BLaER1 treated with 17β-estradiol and CSF1 and Interleukin-3, amounts not matched to agents 10 nM and 100 nM (cell line): ENCODE data around the gene TANGO2.

ENCODE experiments used
- H3K27ac ChIP-seq, 11 experiments: shearing (Covaris generic); formaldehyde crosslinking; 2 replicates each; pipeline ENCODE4 v1.8.1; 2022
- H3K27me3 ChIP-seq, 11 experiments: shearing (Covaris generic); formaldehyde crosslinking; 2 replicates each; pipeline ENCODE4 v1.8.1; 2022
- H3K36me3 ChIP-seq, 11 experiments: shearing (Covaris generic); formaldehyde crosslinking; 2 replicates each; pipeline ENCODE4 v1.8.1; 2022
- H3K4me1 ChIP-seq, 10 experiments: shearing (Covaris generic); formaldehyde crosslinking; 2 replicates each; pipeline ENCODE4 v1.8.1; 2022
- H3K4me2 ChIP-seq, 11 experiments: shearing (Covaris generic); formaldehyde crosslinking; 2 replicates each; pipeline ENCODE4 v1.8.1; 2022
- H3K4me3 ChIP-seq, 10 experiments: shearing (Covaris generic); formaldehyde crosslinking; 2 replicates each; pipeline ENCODE4 v1.8.1; 2022
- H3K9ac ChIP-seq, 11 experiments: shearing (Covaris generic); formaldehyde crosslinking; 2 replicates each; pipeline ENCODE4 v1.8.1; 2022
- H3K9me3 ChIP-seq, 11 experiments: shearing (Covaris generic); formaldehyde crosslinking; replicated peaks in 1 of 11; 2 replicates each; pipeline ENCODE4 v1.8.1; 2022
- H4K20me1 ChIP-seq, 11 experiments: shearing (Covaris generic); formaldehyde crosslinking; 2 replicates each; pipeline ENCODE4 v1.8.1; 2022
- Cebpa-rat ChIP-seq, 11 experiments: shearing (Covaris generic); IDR thresholded peaks; 2 replicates each; pipeline ENCODE4 v1.8.1; 2022

TANGO2 gene

DNA sequence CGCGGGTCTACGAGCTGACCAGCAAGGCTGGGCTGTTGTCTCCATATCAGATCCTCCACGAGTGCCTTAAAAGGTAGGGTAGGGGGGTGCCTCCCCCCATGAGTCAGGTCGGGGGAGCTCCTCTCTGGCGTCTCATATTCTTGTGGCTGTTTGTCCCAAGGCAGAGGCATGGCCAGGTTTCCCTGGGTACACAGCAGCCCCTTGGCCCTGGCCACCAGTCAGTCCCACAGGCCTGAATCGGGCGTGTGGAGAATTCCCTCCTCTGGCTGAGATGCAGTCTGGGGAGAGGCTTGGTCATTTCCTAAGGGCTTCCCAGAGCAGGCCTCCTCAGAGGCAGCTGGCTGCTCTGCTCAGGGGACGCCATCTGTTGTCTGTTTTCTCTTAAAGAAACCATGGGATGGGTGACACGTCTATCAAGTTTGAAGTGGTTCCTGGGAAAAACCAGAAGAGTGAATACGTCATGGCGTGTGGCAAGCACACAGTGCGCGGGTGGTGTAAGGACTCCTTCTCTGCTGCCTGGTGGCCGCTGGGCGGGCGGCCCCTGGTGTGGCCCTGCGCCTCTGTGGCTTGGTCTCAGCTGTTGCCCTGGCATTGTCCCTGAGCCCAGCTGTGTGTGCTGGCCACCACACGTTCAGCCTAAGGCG is 85.4 kb downstream of the TANGO2 start:
- no peaks in the 10 kb centered on the region for H3K27me3 ChIP-seq
- H3K4me1 ChIP-seq: peaks cover 0 to 10% (median 4%) of the 10 kb centered on the region in 10 experiments; a peak in 5 of 20 replicates
- peaks cover 97 to 100% (median 99%) of the 10 kb centered on the region in 11 experiments for H3K36me3 ChIP-seq
- H3K27ac ChIP-seq: no peak overlapping the region
- H3K9me3 ChIP-seq: no peaks in the 10 kb centered on the region
- no peak for TF ChIP-seq Cebpa-rat (IDR thresholded peaks at IDR 0.05)
- peak overlapping the region in 5 of 11 experiments; percentile 3 to 35 (median 17); a peak in 3 of 22 replicates for H3K9ac ChIP-seq
- no peak overlapping the region for H3K4me2 ChIP-seq
- no peak overlapping the region for H3K4me3 ChIP-seq
- peaks cover 0 to 100% (median 98%) of the 10 kb centered on the region in 11 experiments; a peak in 21 of 22 replicates for H4K20me1 ChIP-seq

- peaks cover 94 to 100% (median 98%) of the 10 kb centered on the region in 11 experiments for H3K36me3 ChIP-seq
- peaks cover 0 to 12% (median 3%) of the 10 kb centered on the region in 10 experiments; a peak in 11 of 20 replicates for H3K4me1 ChIP-seq
- H3K27me3 ChIP-seq: no peaks in the 10 kb centered on the region
- no peak for TF ChIP-seq Cebpa-rat (IDR thresholded peaks at IDR 0.05)
- peak overlapping the region in 5 of 11 experiments; percentile 1 to 29 (median 14); a peak in 3 of 22 replicates for H3K9ac ChIP-seq
- H3K9me3 ChIP-seq: no peaks in the 10 kb centered on the region
- no peak overlapping the region for H3K4me2 ChIP-seq
- no peak overlapping the region for H3K27ac ChIP-seq
- peaks cover 0 to 100% (median 98%) of the 10 kb centered on the region in 11 experiments; a peak in 21 of 22 replicates for H4K20me1 ChIP-seq
- H3K4me3 ChIP-seq: no peak overlapping the region
Observed at GRCh38 chr22:20106849-20107237, 85.9 kb downstream of the TANGO2 start.

DNA sequence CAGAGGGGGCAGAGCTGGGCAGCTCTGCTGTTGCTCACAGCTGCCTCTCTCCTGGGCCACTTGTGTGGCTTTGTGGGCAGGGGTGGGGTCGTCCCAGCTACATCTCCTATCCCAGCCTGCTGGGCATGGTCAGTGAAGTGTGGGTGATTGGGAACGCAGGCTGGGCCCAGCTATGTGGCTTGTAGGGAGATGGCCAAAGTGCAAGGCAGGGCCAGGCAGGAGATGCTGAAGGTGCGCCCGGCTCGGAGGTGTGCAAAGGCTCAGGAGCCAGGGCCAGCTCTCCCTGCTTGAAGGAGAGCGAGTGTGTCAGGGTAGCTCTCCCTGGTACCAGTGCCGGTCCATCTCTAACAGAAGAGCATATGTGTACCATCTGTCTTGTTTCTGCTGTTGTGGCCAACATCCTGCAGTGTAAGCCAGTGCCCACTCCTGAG is 86.6 kb downstream of the TANGO2 start:
- no peak for TF ChIP-seq Cebpa-rat (IDR thresholded peaks at IDR 0.05)
- no peak overlapping the region for H3K4me3 ChIP-seq
- H3K9me3 ChIP-seq: no peaks in the 10 kb centered on the region
- H3K27ac ChIP-seq: no peak overlapping the region
- no peak overlapping the region for H3K4me2 ChIP-seq
- peaks cover 94 to 100% (median 98%) of the 10 kb centered on the region in 11 experiments for H3K36me3 ChIP-seq
- peaks cover 0 to 17% (median 7%) of the 10 kb centered on the region in 10 experiments; a peak in 9 of 20 replicates for H3K4me1 ChIP-seq
- H4K20me1 ChIP-seq: peaks cover 0 to 100% (median 98%) of the 10 kb centered on the region in 11 experiments; a peak in 21 of 22 replicates
- H3K27me3 ChIP-seq: no peaks in the 10 kb centered on the region
- peak overlapping the region in 3 of 11 experiments; percentile 1 to 22 (median 14); a peak in 1 of 22 replicates for H3K9ac ChIP-seq

- Histone ChIP-seq H3K27me3 (no peaks in the 10 kb centered on the region), H3K27ac (no peak overlapping the region), H3K4me1 (peaks cover 0 to 17% (median 7%) of the 10 kb centered on the region in 10 experiments; a peak in 9 of 20 replicates), H3K9me3 (no peaks in the 10 kb centered on the region), H3K36me3 (peaks cover 94 to 100% (median 98%) of the 10 kb centered on the region in 11 experiments), H3K4me2 (no peak overlapping the region), H3K4me3 (no peak overlapping the region), H3K9ac (peak overlapping the region in 1 of 11 experiments; percentile 22; a peak in 1 of 22 replicates), H4K20me1 (peaks cover 0 to 100% (median 99%) of the 10 kb centered on the region in 11 experiments; a peak in 21 of 22 replicates)
- no peak for TF ChIP-seq Cebpa-rat (IDR thresholded peaks at IDR 0.05)
Observed at GRCh38 chr22:20107951-20108756, 87.2 kb downstream of the TANGO2 start.

- Histone ChIP-seq H3K27ac (no peak overlapping the region), H3K4me2 (no peak overlapping the region), H3K4me1 (peaks cover 0 to 17% (median 7%) of the 10 kb centered on the region in 10 experiments; a peak in 9 of 20 replicates), H3K36me3 (peaks cover 94 to 100% (median 98%) of the 10 kb centered on the region in 11 experiments), H4K20me1 (peaks cover 0 to 100% (median 97%) of the 10 kb centered on the region in 11 experiments; a peak in 21 of 22 replicates), H3K4me3 (no peak overlapping the region), H3K9ac (no peak overlapping the region; a peak in 1 of 22 replicates), H3K27me3 (no peaks in the 10 kb centered on the region), H3K9me3 (no peaks in the 10 kb centered on the region)
- no peak for TF ChIP-seq Cebpa-rat (IDR thresholded peaks at IDR 0.05)
Observed at GRCh38 chr22:20108757-20109230, 87.9 kb downstream of the TANGO2 start.

GRCh38 chr22:20109411-20110358 is 88.8 kb downstream of the TANGO2 start:
- Histone ChIP-seq H3K27me3 (no peaks in the 10 kb centered on the region), H4K20me1 (peaks cover 0 to 100% (median 98%) of the 10 kb centered on the region in 11 experiments; a peak in 21 of 22 replicates), H3K9me3 (no peaks in the 10 kb centered on the region), H3K9ac (peak overlapping the region in 1 of 11 experiments; percentile 19; a peak in 1 of 22 replicates), H3K36me3 (peaks cover 95 to 100% (median 99%) of the 10 kb centered on the region in 11 experiments), H3K4me1 (peaks cover 0 to 17% (median 7%) of the 10 kb centered on the region in 10 experiments; a peak in 10 of 20 replicates), H3K27ac (no peak overlapping the region), H3K4me2 (no peak overlapping the region), H3K4me3 (no peak overlapping the region)
- TF ChIP-seq Cebpa-rat (IDR thresholded peaks at IDR 0.05): no peak

GRCh38 chr22:20110359-20110985 is 89.6 kb downstream of the TANGO2 start:
- no peaks in the 10 kb centered on the region for H3K27me3 ChIP-seq
- peak overlapping the region in 4 of 11 experiments; percentile 9 to 63 (median 16); a peak in 3 of 22 replicates for H3K9ac ChIP-seq
- H3K4me1 ChIP-seq: peaks cover 5 to 23% (median 11%) of the 10 kb centered on the region in 10 experiments; a peak in 18 of 20 replicates
- H3K36me3 ChIP-seq: peaks cover 95 to 100% (median 99%) of the 10 kb centered on the region in 11 experiments
- no peak for TF ChIP-seq Cebpa-rat (IDR thresholded peaks at IDR 0.05)
- no peak overlapping the region for H3K27ac ChIP-seq
- peaks cover 0 to 100% (median 98%) of the 10 kb centered on the region in 11 experiments; a peak in 21 of 22 replicates for H4K20me1 ChIP-seq
- no peak overlapping the region for H3K4me3 ChIP-seq
- H3K9me3 ChIP-seq: no peaks in the 10 kb centered on the region
- H3K4me2 ChIP-seq: peak overlapping the region in 1 of 11 experiments; percentile 12; a peak in 1 of 22 replicates
